Heart left ventricle (tissue), 16 donors: ENCODE measurements around the gene ALKBH7. TPM values are rescaled to one million over a fixed set of nuclear protein-coding genes. Genes with fewer than 3 reads are reported as not detected.

Source experiments
- ATAC-seq, 4 donors: fragments of 200-7000 bp; cut with Tn5 transposase; one replicate each; pipeline ENCODE4 v1.9.1; 2020 to 2022; ENCODE audit warnings: moderate library complexity in 4 of 4, mild to moderate bottlenecking in 3 of 4, moderate number of reproducible peaks in 1 of 4
- DNase-seq, 5 donors: peaks; one replicate each; pipeline ENCODE4 v3.0.0-alpha.2; 2020
- H3K27ac ChIP-seq, 12 donors: fragments of 200-600 bp; sonication (generic) in 4 of 12; one replicate each; pipeline versions ENCODE4 v1.5.0 to v1.8.0; 2016 to 2022; ENCODE audit warnings: mild to moderate bottlenecking in 2 of 12
- H3K27me3 ChIP-seq, 9 donors: fragments of 200-600 bp; sonication (generic) in 2 of 9; one replicate each; pipeline versions ENCODE4 v1.5.1 to v1.8.0; 2016 to 2022; ENCODE audit warnings: mild to moderate bottlenecking in 3 of 9
- H3K36me3 ChIP-seq, 9 donors: fragments of 200-600 bp; sonication (generic) in 2 of 9; one replicate each; pipeline versions ENCODE4 v1.5.0 to v1.8.0; 2018 to 2022; ENCODE audit warnings: mild to moderate bottlenecking in 2 of 9
- H3K4me1 ChIP-seq, 12 donors: fragments of 200-600 bp; sonication (generic) in 4 of 12; one replicate each; pipeline versions ENCODE4 v1.5.0 to v1.8.0; 2016 to 2022; ENCODE audit warnings: mild to moderate bottlenecking in 3 of 12
- H3K4me3 ChIP-seq, 12 donors: fragments of 200-600 bp; sonication (generic) in 4 of 12; one replicate each; pipeline versions ENCODE4 v1.5.0 to v1.8.0; 2017 to 2022; ENCODE audit warnings: mild to moderate bottlenecking in 9 of 12, moderate library complexity in 4 of 12
- H3K9me3 ChIP-seq, 12 donors: fragments of 200-600 bp; sonication (generic) in 4 of 12; one replicate each; pipeline versions ENCODE4 v1.5.0 to v1.8.0; 2016 to 2022; ENCODE audit warnings: mild to moderate bottlenecking in 1 of 12
- CTCF ChIP-seq, 12 donors: fragments of 200-600 bp; sonication (generic) in 4 of 12; IDR thresholded peaks; one replicate each; pipeline versions ENCODE4 v1.5.0 to v1.8.0; 2018 to 2022; ENCODE audit warnings: antibody characterized with exemption in 12 of 12, mild to moderate bottlenecking in 5 of 12
- POLR2A ChIP-seq, 2 donors: fragments of 450-650 bp; IDR thresholded peaks; one replicate each; pipeline ENCODE4 v1.6.1; 2017; ENCODE audit warnings: antibody characterized with exemption in 2 of 2, mild to moderate bottlenecking in 2 of 2, moderate library complexity in 2 of 2
- WGBS, 4 donors: extraction: QIAGEN DNeasy Blood & Tissue Kit in 2 of 4; methylation state at CpG; one replicate each; pipeline versions ENCODE4 v1.1.5 to v1.1.7; 2013 to 2018; 5-methylcytosine and 5-hydroxymethylcytosine counted together
- intact Hi-C, 10 donors: fragments of 100-400 bp; cut with DNase I; formaldehyde crosslinking; loops; one replicate each; pipeline versions ENCODE4 v1.11.1 to v1.14.2; 2022
- polyA plus RNA-seq, 2 donors: library from polyadenylated mRNA; stranded (reverse); fragments of 200-250 nt; gene quantifications; one replicate each; pipeline ENCODE4 v1.2.3, GENCODE V29; 2013
- total RNA-seq, 9 donors: library from RNA; depleted of rRNA in 2 of 9; stranded (reverse); fragments of >200 nt in 2 of 9; fragmentation: NEBNext Ultra II Directional in 3 of 9; extraction: Animal tissue kit (Norgen Biotek cat#: 25700) in 3 of 9; gene quantifications; one replicate each; pipeline versions ENCODE4 v1.1.0 to v1.2.4, GENCODE V29; 2016 to 2023
- donor health status: ischemic (EF 13 %, LVEDD 7.1; RV severe dilation, severe dysfunction).
- donor health status: healthy with polysubstance abuse.
- donor health status: DM: no; HTN: yes; CAD: no.
- donor health status: DM: no; HTN: no; CAD: no.
- donor health status: ischemic (EF 25% LVEDD 6.9; RV normal size, moderate dysfunction).
- donor health status: ischemic (EF 25% LVEDD 5.7; RV mildly dilated, moderate dysfunction).
- donor health status: healthy.
- donor health status: DM: yes; HTN: yes; CAD: no.
- donor health status: ischemic (EF 35%, LVEDD 5.7; RV mildly dilated, moderate dysfunction).
- donor health status: nonischemic (EF 11% LVEDD 7.7; RV severe dilation, severe dysfunction).
- donor health status: DM: yes; HTN: yes; CAD: no.
- donor health status: PGD.
- donor health status: ischemic (EF 29% LVEDD 5.4; RV normal size, mild dysfunction).
- donor health status: nonischemic (EF 23%, LVEDD 6.1; RV moderate dilation, normal function).

Gene ALKBH7
- total and polyA plus RNA-seq, 11 donors: 92.4 to 214 (median 141) TPM

- no peak for TF ChIP-seq CTCF (IDR thresholded peaks at IDR 0.05)
- no peak for TF ChIP-seq POLR2A (IDR thresholded peaks at IDR 0.05)
- WGBS, 4 donors: 0 to 3% (median 2%) methylated on average over 34 to 53 of the region's 53 CpGs
These were observed 660 bp downstream of the ALKBH7 start for GRCh38 chr19:6373096-6373812.

DNA sequence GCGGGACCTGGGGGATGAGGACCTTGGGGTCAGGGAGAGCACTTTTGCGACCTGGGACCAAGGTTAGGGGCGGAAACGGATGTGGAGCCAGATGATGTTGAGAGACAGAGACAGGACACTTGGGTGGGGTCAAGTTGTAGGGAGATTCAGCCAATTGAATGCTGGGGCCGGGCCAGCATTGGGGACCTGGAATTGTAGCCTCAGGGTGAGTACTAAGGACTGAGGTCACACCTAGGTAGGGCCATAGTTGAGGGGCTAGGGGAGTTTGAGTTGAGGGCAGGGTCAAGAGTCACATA, 1.2 kb downstream of the ALKBH7 start:
- DNase-seq (no peak), ATAC-seq (no peak)
- no peak for TF ChIP-seq CTCF (IDR thresholded peaks at IDR 0.05)
- no peak for TF ChIP-seq POLR2A (IDR thresholded peaks at IDR 0.05)
- 31 to 47% (median 38%) methylated on average over 5 of the region's 5 CpGs for WGBS, 4 donors
- intact Hi-C loops: loop anchor here in 6 of 10 donors (1.0 to 10.0 kb wide), 9 partner anchors 19 to 469 kb away; partner anchors contain the start of genes GTF2F1 (in 4 of the 6), KHSRP (in 3 of the 6), GPR108 (in 1 of the 6) and MLLT1 (in 1 of the 6)
- H3K36me3 ChIP-seq: peaks cover 0 to 27% (median 18%) of the 10 kb centered on the region in 9 donors
- H3K9me3 ChIP-seq: no peaks in the 10 kb centered on the region
- H3K27ac ChIP-seq: peak overlapping the region in 11 of 12 donors; percentile 34 to 100 (median 99)
- H3K4me3 ChIP-seq: peak overlapping the region in 11 of 12 donors; percentile 23 to 99 (median 73)
- H3K27me3 ChIP-seq: no peaks in the 10 kb centered on the region
- H3K4me1 ChIP-seq: peaks cover 0 to 20% (median 7%) of the 10 kb centered on the region in 12 donors

More at GRCh38 chr19:6373096-6373812, 660 bp downstream of the ALKBH7 start:
- Histone ChIP-seq H3K9me3 (no peaks in the 10 kb centered on the region), H3K4me1 (peaks cover 0 to 20% (median 7%) of the 10 kb centered on the region in 12 donors), H3K36me3 (peaks cover 0 to 32% (median 22%) of the 10 kb centered on the region in 9 donors), H3K27ac (peak overlapping the region; percentile 87 to 100 (median 99)), H3K27me3 (no peaks in the 10 kb centered on the region), H3K4me3 (peak overlapping the region; percentile 62 to 99 (median 74))
- intact Hi-C loops: loop anchor here in 6 of 10 donors (1.0 to 10.0 kb wide), 9 partner anchors 20 to 468 kb away; partner anchors contain the start of genes GTF2F1 (in 4 of the 6), KHSRP (in 3 of the 6), GPR108 (in 1 of the 6) and MLLT1 (in 1 of the 6)
- peak; percentile 98 to 99 (median 99) for DNase-seq
- ATAC-seq: peak; percentile 84 to 91 (median 86)

DNA sequence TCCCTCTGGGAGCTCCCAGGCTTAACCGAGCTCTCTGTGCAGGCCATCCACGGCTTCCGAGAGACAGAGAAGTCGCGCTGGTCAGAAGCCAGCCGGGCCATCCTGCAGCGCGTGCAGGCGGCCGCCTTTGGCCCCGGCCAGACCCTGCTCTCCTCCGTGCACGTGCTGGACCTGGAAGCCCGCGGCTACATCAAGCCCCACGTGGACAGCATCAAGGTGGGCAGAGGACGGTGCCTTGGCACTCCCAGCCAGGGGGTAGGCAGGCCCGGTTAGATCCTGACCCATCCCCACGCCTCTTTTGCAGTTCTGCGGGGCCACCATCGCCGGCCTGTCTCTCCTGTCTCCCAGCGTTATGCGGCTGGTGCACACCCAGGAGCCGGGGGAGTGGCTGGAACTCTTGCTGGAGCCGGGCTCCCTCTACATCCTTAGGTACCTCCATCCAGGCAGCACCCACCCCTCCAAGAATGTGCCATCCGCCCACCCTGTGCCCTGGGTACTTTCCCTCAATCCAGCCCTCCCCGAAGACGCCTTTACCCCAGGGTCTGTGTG, 1.6 kb downstream of the ALKBH7 start:
- ATAC-seq (no peak), DNase-seq (peak in 1 of 5 donors; percentile 36)
- peaks cover 0 to 26% (median 18%) of the 10 kb centered on the region in 9 donors for H3K36me3 ChIP-seq
- peak overlapping the region in 5 of 12 donors; percentile 44 to 100 (median 99) for H3K27ac ChIP-seq
- TF ChIP-seq CTCF (IDR thresholded peaks at IDR 0.05) (no peak), POLR2A (IDR thresholded peaks at IDR 0.05) (no peak)
- no peaks in the 10 kb centered on the region for H3K9me3 ChIP-seq
- H3K27me3 ChIP-seq: no peaks in the 10 kb centered on the region
- intact Hi-C loops: loop anchor here in 3 of 10 donors (5.0 to 10.0 kb wide), 6 partner anchors 48 to 469 kb away; partner anchors contain the start of genes GPR108 (in 1 of the 3), KHSRP (in 1 of the 3), MLLT1 (in 1 of the 3) and NDUFA11 (in 1 of the 3)
- peaks cover 0 to 20% (median 7%) of the 10 kb centered on the region in 12 donors for H3K4me1 ChIP-seq
- peak overlapping the region in 3 of 12 donors; percentile 73 to 99 (median 98) for H3K4me3 ChIP-seq
- WGBS, 4 donors: 72 to 81% (median 77%) methylated on average over 22 to 29 of the region's 29 CpGs
